ENCODE results near the gene IL18R1. TPM values are rescaled to one million over a fixed set of nuclear protein-coding genes. Genes with fewer than 3 reads are reported as not detected.
"Not testable (repeated sequence)": the region's sequence is repeated elsewhere in the genome, so short reads cannot be mapped to it uniquely, and the experiment has no call there.

Gene IL18R1, protein sequence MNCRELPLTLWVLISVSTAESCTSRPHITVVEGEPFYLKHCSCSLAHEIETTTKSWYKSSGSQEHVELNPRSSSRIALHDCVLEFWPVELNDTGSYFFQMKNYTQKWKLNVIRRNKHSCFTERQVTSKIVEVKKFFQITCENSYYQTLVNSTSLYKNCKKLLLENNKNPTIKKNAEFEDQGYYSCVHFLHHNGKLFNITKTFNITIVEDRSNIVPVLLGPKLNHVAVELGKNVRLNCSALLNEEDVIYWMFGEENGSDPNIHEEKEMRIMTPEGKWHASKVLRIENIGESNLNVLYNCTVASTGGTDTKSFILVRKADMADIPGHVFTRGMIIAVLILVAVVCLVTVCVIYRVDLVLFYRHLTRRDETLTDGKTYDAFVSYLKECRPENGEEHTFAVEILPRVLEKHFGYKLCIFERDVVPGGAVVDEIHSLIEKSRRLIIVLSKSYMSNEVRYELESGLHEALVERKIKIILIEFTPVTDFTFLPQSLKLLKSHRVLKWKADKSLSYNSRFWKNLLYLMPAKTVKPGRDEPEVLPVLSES
- 1 to 10 TPM in 3 of 4 donors, under 1 TPM in 1; 0.49 to 3.2 (median 2.7) TPM for polyA plus RNA-seq (ENCODE audit: insufficient read length in 4 of 4)

DNA sequence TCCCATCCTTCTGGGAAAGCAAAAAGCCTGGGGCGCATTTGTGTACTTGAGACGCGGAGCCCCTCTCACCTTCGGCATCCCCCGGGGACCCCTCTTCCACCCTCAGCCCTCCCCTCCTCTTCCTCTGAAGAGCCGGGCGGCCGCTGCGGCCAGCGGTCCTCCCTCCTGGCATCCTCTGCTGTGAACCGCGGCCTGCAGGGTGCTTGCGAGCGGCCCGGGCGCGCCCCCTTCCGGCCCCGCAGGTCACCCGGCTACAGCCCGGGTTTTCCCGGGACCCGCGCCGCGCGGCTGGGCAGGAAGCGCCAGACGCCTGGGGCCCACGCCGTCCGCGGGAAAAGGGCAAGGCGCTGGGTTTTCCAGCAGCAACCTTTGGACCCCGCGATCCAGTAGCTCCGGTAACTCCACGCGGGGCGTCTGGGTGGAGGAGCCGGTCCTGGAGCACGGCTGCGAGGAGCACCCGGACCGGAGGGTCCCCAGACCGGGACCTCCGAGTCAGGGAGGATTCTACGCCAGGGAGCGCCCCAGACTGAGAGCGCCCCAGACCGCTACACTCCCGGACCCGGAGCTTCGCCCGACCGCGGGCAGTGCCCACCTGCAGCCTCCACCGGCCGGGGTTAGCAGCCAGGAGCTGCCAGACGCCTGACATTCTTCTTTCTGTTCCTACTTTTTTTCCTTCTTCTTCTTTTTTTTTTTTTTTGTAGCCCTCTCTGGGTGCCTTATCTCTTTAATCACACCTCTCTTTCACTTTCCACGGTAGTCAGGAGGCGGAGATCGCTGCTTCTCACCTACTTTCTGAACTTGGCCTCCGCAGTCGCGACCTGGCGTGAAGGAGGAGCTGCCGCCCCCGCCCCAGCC, at the start of gene IL18R1:
IL18R1 (plus strand) TSS at position 271 of the 855 bp plus-strand sequence. CDS start 6,865 bp downstream, outside the sequence.
- peak in 3 of 4 donors; percentile 36 to 61 (median 49) for DNase-seq (ENCODE audit: low read depth in 4 of 4, low spot score in 3 of 4)

GRCh38 chr2:102306125-102306524, 49.5 kb upstream of the IL18R1 start:
- DNase-seq (ENCODE audit: low read depth in 4 of 4, low spot score in 3 of 4): no peak

DNA sequence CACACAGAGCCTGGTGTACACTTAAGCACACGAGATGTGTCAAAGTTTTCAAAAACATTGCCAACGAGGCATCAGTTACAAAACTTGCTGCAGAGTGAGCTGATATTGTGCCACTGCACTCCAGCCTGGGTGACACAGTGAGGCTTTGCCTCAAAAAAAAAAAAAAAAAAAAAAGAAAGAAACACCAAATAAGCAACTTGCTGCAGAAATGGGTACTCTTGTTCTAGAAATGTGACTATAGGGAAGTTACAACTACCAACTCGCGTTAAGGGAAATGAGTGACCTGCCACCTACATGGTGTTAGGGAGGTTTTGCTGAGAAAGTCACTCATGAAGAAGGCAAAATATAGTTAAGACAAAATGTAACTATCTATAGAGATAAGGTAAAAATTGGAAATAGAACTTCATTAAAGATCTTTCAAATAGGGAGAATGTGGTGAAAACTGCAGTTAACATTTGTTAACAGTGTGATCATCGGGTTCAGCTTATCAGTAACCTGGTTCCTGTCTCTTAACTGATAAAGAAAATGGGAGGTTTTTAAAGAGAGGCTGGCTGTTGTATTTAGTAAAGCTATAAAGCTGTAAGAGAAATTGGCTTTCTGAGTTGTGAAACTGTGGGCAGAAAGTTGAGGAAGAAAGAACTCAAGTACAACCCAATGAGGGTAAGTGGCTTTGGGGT, 44.5 kb upstream of the IL18R1 start, which contains the start of gene IL1RL1:
IL1RL1 (plus strand) TSS at position 600 of the 677 bp plus-strand sequence. CDS start 26,702 bp downstream, outside the sequence.
- no peak for DNase-seq (ENCODE audit: low read depth in 4 of 4, low spot score in 3 of 4)

- DNase-seq (ENCODE audit: low read depth in 4 of 4, low spot score in 3 of 4): no peak
Measured at GRCh38 chr2:102313025-102313424, 42.6 kb upstream of the IL18R1 start.

- DNase-seq (ENCODE audit: low read depth in 4 of 4, low spot score in 3 of 4): no peak
Measured at GRCh38 chr2:102313471-102313870, 42.1 kb upstream of the IL18R1 start.

GRCh38 chr2:102313950-102314349, 41.6 kb upstream of the IL18R1 start:
- DNase-seq (ENCODE audit: low read depth in 4 of 4, low spot score in 3 of 4): no peak

GRCh38 chr2:102315921-102316320, 39.7 kb upstream of the IL18R1 start:
- DNase-seq (ENCODE audit: low read depth in 4 of 4, low spot score in 3 of 4): no peak

GRCh38 chr2:102317715-102318114, 37.9 kb upstream of the IL18R1 start:
- DNase-seq (ENCODE audit: low read depth in 4 of 4, low spot score in 3 of 4): no peak

DNA sequence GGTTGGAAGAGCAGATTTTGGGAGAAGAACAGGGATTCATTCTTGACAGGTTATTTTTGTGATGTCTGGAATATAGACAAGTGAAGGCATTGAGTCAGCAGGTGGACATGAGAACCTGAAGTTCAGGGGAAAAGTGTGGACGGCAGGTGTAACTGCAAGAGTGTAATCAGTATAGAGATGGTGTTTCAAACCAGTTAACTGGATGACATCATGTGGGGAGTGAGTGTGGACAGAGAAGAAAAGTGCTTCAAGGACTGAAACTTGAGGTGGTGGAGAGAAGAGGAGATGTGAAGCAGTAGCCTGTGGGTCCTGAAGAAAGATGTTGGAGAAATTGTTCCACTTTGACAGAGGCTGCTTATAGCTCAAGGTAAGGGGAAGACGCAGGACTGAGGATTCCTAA, 37.2 kb upstream of the IL18R1 start:
- DNase-seq (ENCODE audit: low read depth in 4 of 4, low spot score in 3 of 4): no peak

- no peak for DNase-seq (ENCODE audit: low read depth in 4 of 4, low spot score in 3 of 4)
Measured at GRCh38 chr2:102321941-102322719, 33.5 kb upstream of the IL18R1 start.

DNA sequence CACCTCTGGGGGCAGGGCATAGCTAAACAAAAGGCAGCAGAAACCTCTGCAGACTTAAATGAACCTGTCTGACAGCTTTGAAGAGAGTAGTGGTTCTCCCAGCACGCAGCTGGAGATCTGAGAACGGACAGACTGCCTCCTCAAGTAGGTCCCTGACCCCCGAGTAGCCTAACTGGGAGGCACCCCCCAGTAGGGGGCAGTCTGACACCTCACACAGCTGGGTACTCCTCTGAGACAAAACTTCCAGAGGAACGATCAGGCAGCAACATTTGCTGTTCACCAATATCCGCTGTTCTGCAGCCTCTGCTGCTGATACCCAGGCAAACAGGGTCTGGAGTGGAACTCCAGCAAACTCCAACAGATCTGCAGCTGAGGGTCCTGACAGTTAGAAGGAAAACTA, 30.7 kb upstream of the IL18R1 start:
- DNase-seq (ENCODE audit: low read depth in 4 of 4, low spot score in 3 of 4): not testable (repeated sequence)

DNA sequence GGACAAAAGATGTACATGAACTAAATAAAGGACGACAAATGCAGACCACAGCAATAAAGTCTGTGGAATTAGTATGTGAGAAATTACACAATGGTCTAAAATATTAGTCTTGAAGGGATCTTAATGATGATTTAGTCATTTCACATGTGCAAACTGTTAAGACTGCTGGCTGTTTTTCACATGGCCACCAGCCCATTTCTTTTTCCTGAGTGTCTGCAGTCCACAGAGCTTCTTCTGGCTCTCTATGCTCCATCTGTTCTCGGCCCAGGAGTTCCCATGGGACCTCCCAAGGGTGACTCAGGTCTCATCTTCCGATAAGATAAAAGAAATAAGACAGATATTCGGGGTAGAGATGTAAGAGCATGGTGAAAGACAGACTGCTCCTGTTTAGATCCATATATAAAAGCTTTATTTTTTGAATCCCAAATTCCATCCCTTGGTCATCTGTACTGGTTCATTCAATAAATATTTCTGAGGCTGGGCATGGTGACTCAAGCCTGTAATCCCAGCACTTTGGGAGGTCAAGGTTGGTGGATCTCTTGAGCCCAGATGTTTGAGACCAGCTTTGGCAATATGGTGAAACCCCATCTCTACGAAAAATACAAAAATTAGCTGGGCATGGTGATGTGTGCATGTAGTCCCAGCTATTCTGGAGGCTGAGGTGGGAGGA, 24.1 kb upstream of the IL18R1 start:
- no peak for DNase-seq (ENCODE audit: low read depth in 4 of 4, low spot score in 3 of 4)

GRCh38 chr2:102334486-102334885, 21.1 kb upstream of the IL18R1 start:
- DNase-seq (ENCODE audit: low read depth in 4 of 4, low spot score in 3 of 4): no peak

DNA sequence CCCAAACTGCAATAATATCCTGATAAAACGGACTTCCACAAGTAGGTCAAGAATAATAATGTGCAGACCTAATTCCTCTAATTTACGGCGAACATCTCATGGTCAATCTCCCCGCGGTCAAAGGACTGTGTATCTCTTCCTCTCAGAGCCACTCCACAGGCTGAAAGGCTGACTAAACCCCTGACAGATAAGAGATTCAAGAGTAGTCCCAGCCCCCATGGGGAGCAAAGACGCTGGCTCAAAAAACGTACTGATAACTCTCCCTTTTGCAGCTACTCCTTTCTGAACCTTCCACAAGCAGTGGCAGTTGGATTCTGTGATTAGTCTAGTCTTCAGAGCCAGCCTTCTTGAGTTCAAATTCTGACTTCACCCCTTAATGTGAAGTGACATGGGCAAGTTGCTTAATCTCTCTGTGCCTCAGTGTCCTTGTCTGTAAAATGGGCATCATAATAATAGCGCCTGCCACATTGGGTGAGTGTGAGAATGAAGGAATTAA, 19.7 kb upstream of the IL18R1 start:
- no peak for DNase-seq (ENCODE audit: low read depth in 4 of 4, low spot score in 3 of 4)

DNA sequence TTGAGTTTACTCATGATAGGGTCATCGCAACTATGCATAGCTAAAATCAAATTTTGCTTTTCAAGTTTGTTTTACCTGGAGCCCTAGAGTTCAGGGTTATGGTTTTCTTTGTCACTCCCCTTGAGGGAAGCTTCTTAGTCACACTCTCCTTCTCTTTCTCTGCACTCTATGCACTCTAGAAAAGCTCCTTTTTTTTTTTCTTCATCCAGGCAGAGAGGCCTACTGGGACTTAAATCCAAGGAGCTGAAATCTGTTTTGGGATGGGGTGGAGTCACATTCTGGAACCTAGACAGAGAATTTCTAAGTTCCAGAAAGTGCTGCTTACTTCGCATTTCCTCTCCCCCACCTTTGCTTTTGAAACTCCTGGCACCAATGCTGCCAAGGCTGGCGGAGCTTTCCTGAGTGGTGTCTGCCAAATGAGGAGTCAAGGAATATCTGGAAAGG, 19.1 kb upstream of the IL18R1 start:
- DNase-seq (ENCODE audit: low read depth in 4 of 4, low spot score in 3 of 4): no peak

DNA sequence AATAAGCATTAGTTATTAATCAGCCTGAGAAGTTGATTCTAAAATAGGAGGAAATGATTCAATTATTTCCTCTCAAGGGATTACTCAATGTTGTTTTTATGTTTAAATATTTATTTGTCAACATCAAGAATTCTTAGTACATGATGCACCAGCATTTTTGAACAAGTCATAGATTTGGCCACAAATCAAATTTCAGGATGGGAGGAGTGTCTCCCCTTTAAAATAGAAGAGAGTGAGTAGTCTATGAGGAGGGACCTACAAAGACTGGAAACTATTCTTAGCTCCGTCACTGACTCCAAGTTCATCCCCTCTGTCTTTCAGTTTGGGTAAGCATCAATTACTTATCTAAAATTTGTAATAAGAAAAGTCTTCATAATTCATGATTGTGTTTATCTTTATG, 18.6 kb upstream of the IL18R1 start:
- no peak for DNase-seq (ENCODE audit: low read depth in 4 of 4, low spot score in 3 of 4)

GRCh38 chr2:102337481-102338386, 17.9 kb upstream of the IL18R1 start:
- DNase-seq (ENCODE audit: low read depth in 4 of 4, low spot score in 3 of 4): no peak

GRCh38 chr2:102340778-102341177, 14.8 kb upstream of the IL18R1 start:
- no peak for DNase-seq (ENCODE audit: low read depth in 4 of 4, low spot score in 3 of 4)
